ENCODE results near the gene LHPP.

LHPP gene

GRCh38 chr10:124512600-124512999 lies 51.0 kb downstream of the LHPP start:
- H3K4me3 ChIP-seq = no peak overlapping the region
- H3K27ac ChIP-seq = no peak overlapping the region

DNA sequence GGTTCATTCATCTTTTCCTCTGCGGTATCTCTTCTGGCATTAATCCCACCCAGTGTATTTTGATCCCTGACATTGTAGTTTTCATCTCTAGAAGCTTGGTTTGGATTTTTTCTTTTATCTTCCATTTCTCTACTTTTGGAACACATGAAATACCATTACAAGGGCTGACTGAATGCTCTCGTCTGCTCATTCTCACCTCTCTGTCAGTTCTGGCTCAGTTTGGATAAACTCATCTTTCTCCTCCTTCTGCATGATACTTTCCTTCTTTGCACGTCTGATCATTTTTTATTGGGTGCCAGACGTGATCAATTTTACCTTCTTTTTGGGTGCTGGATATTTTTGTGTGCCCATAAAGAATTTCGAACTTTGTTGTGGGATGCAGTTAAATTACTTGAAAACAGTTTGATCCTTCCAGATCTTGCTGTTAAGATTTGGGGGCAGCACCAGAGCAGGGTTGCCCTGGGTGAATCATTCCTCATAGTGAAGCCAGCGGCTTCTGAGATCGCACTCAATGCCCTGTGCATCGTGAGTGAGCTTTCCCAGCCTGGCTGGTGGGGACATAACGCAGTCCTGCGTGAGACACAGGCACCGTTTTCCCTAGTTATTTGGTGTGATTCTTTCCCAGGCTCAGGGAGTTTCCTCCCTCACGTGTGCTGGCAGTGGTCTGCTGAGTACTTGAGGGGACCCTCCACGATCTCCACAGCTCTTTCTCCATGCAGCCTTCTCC lies 53.8 kb downstream of the LHPP start:
- H3K27ac ChIP-seq = no peak overlapping the region
- no peak overlapping the region for H3K4me3 ChIP-seq

DNA sequence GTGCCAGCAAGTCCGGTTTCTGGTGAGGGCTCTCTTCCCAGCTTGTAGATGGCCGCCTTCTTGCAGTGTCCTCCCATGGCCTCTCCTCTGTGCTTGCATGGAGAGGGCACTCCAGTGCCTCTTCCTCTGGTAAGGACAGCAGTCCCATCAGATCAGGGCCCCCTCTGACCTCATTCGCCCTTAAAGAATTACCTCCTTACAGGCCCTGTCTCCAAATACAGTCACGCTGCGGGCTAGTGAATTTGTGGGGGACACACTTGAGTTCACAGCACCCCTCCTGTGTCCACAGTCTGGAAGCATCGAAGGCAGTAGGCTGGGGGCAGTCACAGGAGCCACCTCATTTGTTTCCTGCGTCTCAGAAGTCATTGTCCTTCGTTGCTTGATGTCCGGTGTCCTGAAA lies 54.6 kb downstream of the LHPP start:
- no peak overlapping the region for H3K27ac ChIP-seq
- H3K4me3 ChIP-seq = no peak overlapping the region

GRCh38 chr10:124516746-124517397 lies 55.2 kb downstream of the LHPP start:
- Histone ChIP-seq H3K4me3 (no peak overlapping the region), H3K27ac (no peak overlapping the region)

DNA sequence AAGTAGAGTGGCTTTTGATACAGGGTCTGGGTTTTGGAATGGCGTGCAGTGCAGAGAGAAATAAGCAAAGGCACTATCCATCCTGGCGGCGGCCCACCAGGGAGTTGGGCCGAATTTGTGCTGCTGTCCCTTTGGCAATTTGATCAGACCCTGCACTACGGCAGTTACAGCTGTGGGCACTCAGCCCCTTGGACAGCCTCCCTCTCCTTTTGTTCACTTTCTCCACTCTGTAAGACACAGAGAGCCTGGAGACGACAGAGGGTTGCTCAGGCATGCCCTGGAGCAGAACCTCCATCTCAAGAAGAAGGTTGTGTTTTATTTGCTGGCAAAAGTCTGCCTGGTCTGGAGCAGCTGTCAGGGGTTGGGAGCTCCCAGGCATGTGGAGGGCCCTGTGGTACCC lies 55.8 kb downstream of the LHPP start:
- no peak overlapping the region for H3K27ac ChIP-seq
- H3K4me3 ChIP-seq = no peak overlapping the region

- Histone ChIP-seq H3K4me3 (no peak overlapping the region), H3K27ac (no peak overlapping the region)
These were observed 56.3 kb downstream of the LHPP start for GRCh38 chr10:124517931-124518330.

DNA sequence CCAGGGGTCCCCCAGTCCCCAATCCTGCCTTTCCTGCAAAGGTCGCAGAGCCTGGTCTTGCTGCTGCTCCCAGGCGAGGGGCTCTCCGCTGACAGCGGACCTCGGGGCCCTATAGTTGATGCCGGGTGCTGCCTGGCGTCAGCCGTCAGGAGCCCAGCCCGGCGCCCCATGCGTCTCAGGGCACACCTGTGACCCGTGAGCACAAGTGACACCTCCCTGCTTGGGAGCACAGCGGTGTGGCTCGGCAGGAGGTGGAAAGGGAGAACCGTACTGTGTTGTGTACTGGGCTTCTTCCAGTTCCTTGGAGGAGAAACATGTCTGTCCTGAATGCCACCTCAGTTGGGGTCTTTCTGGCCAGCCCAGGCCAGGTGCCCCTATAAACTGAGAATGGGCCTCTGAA lies 56.7 kb downstream of the LHPP start:
- no peak overlapping the region for H3K27ac ChIP-seq
- H3K4me3 ChIP-seq = no peak overlapping the region

DNA sequence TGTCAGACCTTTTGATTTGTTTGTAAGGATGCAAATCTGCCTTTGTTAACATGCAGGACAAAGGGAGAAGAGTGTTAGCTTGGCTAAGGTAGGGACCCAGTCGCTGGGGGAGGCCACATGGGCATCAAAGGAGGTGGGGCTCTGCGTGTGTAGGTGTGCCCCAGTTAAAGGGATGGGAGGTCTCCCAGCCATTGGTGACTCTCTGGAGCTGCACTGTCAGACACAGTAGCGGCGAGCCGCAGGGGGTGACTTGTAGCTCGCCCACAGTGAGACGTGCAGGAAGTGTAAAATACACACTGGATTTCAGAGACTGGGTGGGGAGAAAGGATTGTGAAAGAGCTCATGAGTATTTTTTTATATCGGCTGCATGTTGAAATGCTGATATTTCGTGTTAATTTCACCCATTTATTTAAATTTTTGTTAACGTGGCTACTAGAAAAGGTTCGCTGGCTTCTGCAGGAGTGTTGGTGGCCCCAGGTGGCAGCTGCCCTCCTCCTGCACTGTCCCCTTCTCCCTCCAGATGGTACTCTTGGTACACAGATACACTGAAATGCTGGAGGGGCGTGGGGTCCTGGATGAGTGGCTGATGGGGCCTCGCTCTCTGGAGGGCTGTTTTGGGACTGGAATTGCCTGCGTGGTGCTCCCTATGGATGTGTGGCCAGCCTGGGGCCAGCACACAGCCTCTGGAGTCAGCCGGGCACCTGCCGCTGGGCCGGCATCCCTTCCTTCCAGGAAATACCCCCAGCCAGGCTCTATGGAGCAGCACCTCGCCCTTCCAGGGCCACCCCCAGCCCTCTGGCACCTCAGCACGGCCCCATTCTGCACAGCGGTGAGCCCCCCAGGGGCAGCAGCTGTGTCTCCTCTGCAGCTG lies 59.2 kb downstream of the LHPP start:
- Histone ChIP-seq H3K27ac (no peak overlapping the region), H3K4me3 (no peak overlapping the region)

GRCh38 chr10:124521429-124521871 lies 59.8 kb downstream of the LHPP start:
- H3K4me3 ChIP-seq = no peak overlapping the region
- H3K27ac ChIP-seq = no peak overlapping the region

- Histone ChIP-seq H3K4me3 (no peak overlapping the region), H3K27ac (peak overlapping the region in 1 of 21 experiments; percentile 75)
These were observed 60.7 kb downstream of the LHPP start for GRCh38 chr10:124522131-124522932.

GRCh38 chr10:124522933-124523871 lies 61.6 kb downstream of the LHPP start:
- Histone ChIP-seq H3K27ac (peak overlapping the region in 12 of 21 experiments; percentile 4 to 75 (median 48)), H3K4me3 (peak overlapping the region in 1 of 7 experiments; percentile 4)

GRCh38 chr10:124523901-124524300 lies 62.3 kb downstream of the LHPP start:
- no peak overlapping the region for H3K4me3 ChIP-seq
- H3K27ac ChIP-seq = peak overlapping the region in 12 of 21 experiments; percentile 4 to 75 (median 40)

DNA sequence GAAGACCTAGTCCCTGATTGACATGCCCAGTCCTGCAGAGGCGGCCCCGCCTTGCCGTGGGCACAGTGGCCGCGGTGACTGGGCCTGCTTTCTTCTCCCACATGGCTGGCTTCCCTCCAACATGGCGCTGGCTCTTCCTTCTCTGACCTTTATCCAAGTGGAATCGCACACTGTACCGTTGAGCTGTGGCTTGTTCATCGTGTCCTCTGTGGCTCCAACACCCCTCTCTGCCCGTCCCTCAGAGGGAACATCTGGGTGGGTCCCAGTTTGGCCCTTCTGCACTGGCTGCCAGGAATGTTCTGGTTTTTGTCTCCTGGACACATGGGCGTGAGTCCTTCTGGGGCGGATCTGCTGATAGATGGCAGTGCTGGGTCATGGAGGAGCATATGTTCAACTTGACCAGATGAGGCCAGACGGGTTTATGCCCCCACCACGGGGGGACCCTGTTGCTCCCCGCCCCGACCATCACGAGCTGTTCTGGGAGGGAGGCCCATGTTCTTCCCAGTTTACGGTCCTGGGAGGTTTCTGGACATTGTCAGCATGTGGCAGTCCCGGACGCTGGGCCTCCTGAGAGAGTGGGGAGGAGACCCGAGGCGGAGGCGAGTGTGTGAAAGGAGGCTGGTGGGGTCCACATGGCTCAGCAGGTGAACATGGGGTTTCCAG lies 63.5 kb downstream of the LHPP start:
- Histone ChIP-seq H3K27ac (no peak overlapping the region), H3K4me3 (no peak overlapping the region)

DNA sequence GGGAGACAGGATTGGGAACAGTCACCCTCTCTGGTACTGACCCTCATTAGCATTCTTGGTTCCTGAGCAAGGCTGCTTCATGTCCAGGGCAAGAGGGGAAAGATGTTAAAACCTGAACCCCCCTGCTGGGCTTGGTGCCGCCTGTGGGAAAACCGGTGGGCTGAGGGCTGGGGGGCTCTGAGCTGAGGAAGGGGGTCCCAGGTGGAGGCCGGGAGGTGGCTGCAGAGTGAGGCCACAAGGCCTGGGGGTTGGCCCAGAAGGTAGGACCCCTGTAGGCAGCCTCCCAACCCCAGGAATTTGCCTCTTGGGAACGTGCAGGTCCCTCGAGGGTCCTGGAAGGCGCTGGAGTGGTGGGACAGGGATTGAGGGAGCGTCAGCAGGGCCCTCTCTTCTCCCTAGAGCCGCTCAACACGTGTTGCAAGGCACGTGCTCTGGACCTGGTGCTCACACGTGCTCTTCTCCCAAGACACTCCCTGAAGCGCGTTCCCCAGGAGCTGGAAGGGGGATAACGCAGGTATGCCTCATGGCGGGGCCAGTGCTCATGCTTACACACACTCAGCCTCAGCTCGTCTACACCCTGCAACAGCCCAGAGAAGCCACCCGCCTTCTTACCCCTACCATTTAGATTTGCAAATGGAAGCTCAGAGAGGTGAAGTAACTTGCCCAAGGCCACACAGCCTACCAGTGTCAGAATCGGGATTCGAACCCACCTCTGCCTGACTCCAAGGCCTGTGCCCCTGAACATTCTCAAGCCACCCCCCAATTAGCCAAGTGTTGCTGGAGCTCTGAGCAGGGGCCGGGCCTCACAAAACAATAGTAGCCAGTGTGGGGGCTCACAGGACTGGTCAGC lies 64.4 kb downstream of the LHPP start:
- Histone ChIP-seq H3K4me3 (no peak overlapping the region), H3K27ac (no peak overlapping the region)

- Histone ChIP-seq H3K27ac (no peak overlapping the region), H3K4me3 (no peak overlapping the region)
These were observed 65.1 kb downstream of the LHPP start for GRCh38 chr10:124526621-124527267.

DNA sequence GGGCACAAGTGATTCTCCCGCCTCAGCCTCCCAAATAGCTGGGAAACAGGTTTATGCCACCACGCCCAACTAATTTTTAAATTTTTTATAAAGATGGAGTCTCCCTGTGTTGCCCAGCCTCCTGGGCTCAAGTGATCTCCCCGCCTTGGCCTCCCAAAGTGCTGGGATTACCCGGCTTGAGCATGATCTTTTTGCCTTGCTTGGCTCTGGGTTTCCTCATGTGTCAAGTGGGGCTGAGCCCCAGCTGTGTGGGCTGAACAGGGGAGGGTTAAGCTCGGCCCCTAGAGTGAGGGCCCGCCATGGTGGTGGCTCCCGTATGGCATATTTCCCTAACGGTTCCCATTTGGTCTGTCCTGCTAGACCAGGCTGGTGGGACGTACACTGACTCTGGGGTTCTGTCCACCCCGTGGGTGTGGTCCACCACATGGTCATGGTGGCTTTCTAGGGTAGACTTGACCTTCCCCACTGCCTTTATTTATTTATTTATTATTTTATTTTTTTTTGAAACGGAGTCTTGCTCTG lies 66.3 kb downstream of the LHPP start:
- H3K27ac ChIP-seq = no peak overlapping the region
- no peak overlapping the region for H3K4me3 ChIP-seq

Data from skin epidermis (tissue), 12 donors.